NCI-H748 (cell line): Measurements from ENCODE around the gene SLC43A3.

ENCODE experiments used
- DNase-seq: peaks from one replicate; lab custom pipeline; 2025; ENCODE audit not compliant: unreplicated experiment; lab: John Stamatoyannopoulos, UW

Gene SLC43A3

GRCh38 chr11:57359896-57360690 lies 66.8 kb downstream of the SLC43A3 start:
- DNase-seq: no peak

DNA sequence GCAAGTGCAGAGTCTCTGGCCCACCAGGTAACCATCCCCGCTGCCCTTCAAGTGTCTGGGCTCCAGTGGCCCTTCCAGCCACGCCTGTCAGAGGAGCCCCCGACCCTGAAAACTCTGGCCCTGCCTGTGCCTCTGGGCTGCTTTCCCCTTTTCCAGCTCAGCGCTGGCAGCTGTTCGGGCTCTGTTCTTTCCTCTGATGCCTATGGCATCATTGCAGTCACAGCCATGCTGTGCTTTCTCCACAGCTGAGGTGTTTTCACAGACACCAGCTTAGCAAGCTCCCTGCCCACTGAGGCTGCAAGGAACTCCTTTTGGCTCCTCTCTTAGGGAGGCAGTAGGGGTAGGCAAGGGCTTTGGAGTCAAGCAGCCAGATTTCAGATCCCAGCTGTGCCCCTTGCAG lies 67.5 kb downstream of the SLC43A3 start:
- DNase-seq: no peak

DNA sequence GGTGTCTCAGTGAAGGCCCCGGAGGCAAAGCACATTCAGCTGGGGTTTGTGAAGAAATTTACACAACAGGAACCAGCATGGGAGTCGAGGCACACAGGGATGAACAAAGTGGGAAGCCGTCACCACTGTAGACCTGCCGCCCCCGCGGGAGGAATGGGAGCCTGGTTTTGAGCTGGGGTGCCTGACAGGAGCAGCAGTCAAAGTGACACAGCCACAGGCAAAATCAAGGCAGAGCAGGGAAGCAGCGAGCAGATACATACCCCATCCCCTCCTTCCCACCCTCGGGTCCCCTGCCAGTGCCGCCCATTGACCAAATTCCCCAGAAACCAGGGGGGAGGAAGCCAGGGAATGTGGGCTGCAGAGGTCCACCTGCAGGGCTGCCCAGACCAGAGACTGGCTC lies 67.9 kb downstream of the SLC43A3 start:
- DNase-seq: no peak

- no peak for DNase-seq
These were observed 68.4 kb downstream of the SLC43A3 start for GRCh38 chr11:57358543-57358961.

GRCh38 chr11:57357856-57358255 lies 69.1 kb downstream of the SLC43A3 start:
- DNase-seq: no peak

DNA sequence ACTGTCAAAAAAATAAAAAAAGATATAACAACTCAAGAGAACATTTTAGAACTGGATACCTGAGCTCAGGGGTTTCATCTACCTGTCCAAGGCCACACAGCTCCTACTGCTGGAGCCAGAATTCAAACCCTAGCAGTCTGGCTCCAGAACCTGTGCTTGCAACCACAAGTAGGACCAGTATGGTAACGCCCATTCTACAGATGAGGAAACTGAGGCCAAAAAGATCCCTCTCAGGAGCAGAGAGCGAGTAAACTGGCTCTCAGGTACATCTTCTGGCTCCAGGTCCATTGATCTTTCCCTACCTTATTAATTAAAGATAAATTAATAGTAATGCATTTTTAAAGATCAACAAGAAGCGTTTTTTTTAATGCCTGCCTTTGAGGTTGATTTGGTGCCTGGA lies 69.6 kb downstream of the SLC43A3 start:
- no peak for DNase-seq
